Body of pancreas (tissue), 4 donors: Measurements from ENCODE around the gene NME3. TPM values are rescaled to one million over a fixed set of nuclear protein-coding genes. Genes with fewer than 3 reads are reported as not detected.

Experiments
- ATAC-seq: fragments of 150-250 bp; one replicate; pipeline ENCODE4 v1.9.1; 2016
- DNase-seq, 4 donors: peaks; one replicate each; pipeline ENCODE4 v3.0.0-alpha.2; 2019
- H3K27ac ChIP-seq, 4 donors: fragments of 200-600 bp; sonication (generic); 1 replicate in 3 of 4; 2 replicates in 1 of 4; pipeline versions ENCODE4 v1.5.1 to v1.6.1; 2016 to 2019; ENCODE audit warnings: mild to moderate bottlenecking in 1 of 4, mixed read lengths in 1 of 4, moderate library complexity in 1 of 4
- H3K27me3 ChIP-seq, 2 donors: fragments of 200-600 bp; sonication (generic); one replicate each; pipeline ENCODE4 v1.6.0; 2016; ENCODE audit warnings: mild to moderate bottlenecking in 1 of 2
- H3K36me3 ChIP-seq, 2 donors: fragments of 200-600 bp; sonication (generic); replicated peaks in 1 of 2; 2 replicates each; pipeline ENCODE4 v1.5.1; 2016; ENCODE audit warnings: low read depth in 2 of 2; ENCODE audit not compliant: insufficient read depth in 1 of 2
- H3K4me1 ChIP-seq: fragments of 200-600 bp; sonication (generic); one replicate; pipeline ENCODE4 v1.6.0; 2016
- H3K4me3 ChIP-seq, 2 donors: fragments of 200-600 bp; sonication (generic); 1 replicate in 1 of 2; 2 replicates in 1 of 2; pipeline ENCODE4 v1.5.1; 2016 to 2019
- H3K9me3 ChIP-seq, 3 donors: fragments of 200-600 bp; sonication (generic); 1 replicate in 2 of 3; 2 replicates in 1 of 3; pipeline ENCODE4 v1.5.1; 2016
- POLR2A ChIP-seq, 3 donors: fragments of 450-650 bp; IDR thresholded peaks; one replicate each; pipeline ENCODE4 v1.6.1; 2016; ENCODE audit warnings: antibody characterized with exemption in 3 of 3, mild to moderate bottlenecking in 2 of 3
- WGBS, 2 donors: methylation state at CpG; one replicate each; pipeline ENCODE4 v1.1.5; 2017; 5-methylcytosine and 5-hydroxymethylcytosine counted together
- intact Hi-C: fragments of 100-400 bp; cut with DNase I; formaldehyde crosslinking; loops from one replicate; pipeline ENCODE4 v1.15.1; 2023
- total RNA-seq, 2 donors: library from RNA; depleted of rRNA; stranded (reverse); fragments of >200 nt; gene quantifications; one replicate each; pipeline ENCODE4 v1.1.0, GENCODE V29; 2016
- TF ChIP-seq, protein P1 (sequence below), 7 experiments: fragments of 450-650 bp in 4 of 7; fragments of 200-600 bp in 3 of 7; sonication (generic) in 3 of 7; IDR thresholded peaks; one replicate each; pipeline ENCODE4 v1.5.1; 2016 to 2019; ENCODE audit warnings: antibody characterized with exemption in 7 of 7

NME3 gene
- total RNA-seq, 2 donors from 2014 or later, result 62.8 to 113 TPM

DNA sequence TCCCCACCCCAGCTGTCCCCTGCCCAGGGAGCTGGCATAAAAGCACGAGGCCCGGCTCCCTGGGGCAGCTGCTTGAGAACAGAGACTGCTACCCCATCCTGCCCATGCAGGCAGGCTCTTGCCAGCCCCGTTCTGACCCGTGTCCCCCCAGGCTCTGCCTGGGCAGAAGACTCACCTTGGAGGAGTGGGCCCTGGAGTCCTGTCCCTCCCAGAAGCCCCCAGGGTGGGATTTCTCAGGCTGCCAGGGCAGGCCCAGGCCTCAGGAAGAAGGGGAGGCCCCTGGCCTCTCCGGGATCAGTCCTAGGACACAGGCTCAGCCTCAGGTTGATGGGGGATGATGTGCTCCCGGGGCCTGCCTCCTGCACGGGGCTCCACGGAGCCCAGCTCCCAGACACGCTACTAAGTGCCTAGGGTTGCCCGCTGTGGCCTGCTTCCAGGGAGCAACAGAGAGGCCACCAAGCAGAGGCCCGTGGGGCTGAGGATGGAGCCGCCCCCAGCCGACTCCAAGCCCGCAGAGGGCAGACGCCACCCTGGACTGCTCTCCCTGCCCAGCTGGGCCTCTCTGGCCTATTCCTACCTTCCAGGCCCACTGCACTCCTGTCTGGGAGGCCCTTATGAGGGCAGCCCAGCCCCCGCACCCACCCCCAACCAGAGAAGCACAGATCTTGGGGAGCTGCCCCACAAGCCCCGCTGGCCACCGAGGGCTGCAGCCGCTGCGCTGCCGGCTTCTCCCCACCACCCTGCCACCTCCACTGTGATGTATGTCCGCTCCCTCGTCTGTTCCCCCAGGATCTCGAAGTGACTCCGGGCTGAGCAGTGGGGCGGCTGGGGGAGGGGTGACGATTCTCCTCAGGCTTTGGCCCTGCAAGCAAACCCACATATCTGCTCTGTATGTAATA is 1.7 kb downstream of the NME3 start:
- peak in 1 of 4 donors; percentile 19 for DNase-seq
- H3K4me3 ChIP-seq, result no peak overlapping the region
- WGBS, 2 donors, result 76 to 98% methylated on average over 8 to 26 of the region's 27 CpGs
- peaks cover 9 to 16% of the 10 kb centered on the region in 2 donors for H3K36me3 ChIP-seq
- H3K27me3 ChIP-seq, result no peaks in the 10 kb centered on the region
- intact Hi-C loops, result no loop called here
- TF ChIP-seq, protein P1, sequence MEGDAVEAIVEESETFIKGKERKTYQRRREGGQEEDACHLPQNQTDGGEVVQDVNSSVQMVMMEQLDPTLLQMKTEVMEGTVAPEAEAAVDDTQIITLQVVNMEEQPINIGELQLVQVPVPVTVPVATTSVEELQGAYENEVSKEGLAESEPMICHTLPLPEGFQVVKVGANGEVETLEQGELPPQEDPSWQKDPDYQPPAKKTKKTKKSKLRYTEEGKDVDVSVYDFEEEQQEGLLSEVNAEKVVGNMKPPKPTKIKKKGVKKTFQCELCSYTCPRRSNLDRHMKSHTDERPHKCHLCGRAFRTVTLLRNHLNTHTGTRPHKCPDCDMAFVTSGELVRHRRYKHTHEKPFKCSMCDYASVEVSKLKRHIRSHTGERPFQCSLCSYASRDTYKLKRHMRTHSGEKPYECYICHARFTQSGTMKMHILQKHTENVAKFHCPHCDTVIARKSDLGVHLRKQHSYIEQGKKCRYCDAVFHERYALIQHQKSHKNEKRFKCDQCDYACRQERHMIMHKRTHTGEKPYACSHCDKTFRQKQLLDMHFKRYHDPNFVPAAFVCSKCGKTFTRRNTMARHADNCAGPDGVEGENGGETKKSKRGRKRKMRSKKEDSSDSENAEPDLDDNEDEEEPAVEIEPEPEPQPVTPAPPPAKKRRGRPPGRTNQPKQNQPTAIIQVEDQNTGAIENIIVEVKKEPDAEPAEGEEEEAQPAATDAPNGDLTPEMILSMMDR (IDR thresholded peaks at IDR 0.05), result no peak
- no peak for TF ChIP-seq POLR2A (IDR thresholded peaks at IDR 0.05)
- H3K27ac ChIP-seq, result peak overlapping the region; percentile 61 to 96 (median 86)
- H3K9me3 ChIP-seq, result no peaks in the 10 kb centered on the region
- ATAC-seq, result no peak
- H3K4me1 ChIP-seq, result peaks cover 41% of the 10 kb centered on the region

DNA sequence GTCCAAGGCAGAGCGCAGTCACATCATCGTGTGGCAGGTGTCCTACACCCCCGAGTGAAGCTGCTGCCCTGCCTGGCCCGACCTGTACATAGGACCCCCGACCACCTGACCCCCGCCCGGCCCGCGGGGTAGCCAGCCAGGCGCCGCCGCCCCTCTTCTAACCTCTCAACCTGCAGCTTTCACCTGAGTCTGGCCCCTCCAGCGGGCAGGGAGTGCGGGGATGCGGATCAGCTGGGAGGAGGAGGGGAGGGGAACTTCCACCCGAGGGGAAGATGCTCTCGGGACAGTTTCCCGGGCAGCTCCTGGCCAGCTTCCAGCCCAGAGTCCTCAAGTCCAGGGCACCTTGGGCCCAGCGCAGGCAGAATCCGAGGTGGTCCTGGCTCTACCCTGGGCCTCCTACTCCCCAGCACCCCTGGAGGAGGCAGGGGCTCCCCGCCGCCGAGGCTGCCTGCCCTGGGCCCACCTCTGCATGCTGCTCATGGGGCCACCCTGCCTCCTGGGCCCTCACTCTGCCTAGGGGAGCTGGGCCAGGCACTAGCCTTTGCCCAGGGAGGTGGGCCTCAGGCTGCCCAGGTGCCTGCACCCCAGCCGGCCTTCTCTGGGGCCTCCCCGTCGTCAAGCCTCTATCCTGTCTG is 2.5 kb downstream of the NME3 start:
- Histone ChIP-seq H3K27ac (peak overlapping the region in 1 of 4 donors; percentile 12), H3K36me3 (peaks cover 9 to 22% of the 10 kb centered on the region in 2 donors), H3K4me1 (peaks cover 33% of the 10 kb centered on the region), H3K27me3 (no peaks in the 10 kb centered on the region), H3K4me3 (no peak overlapping the region), H3K9me3 (no peaks in the 10 kb centered on the region)
- WGBS, 2 donors, result 88% methylated on average over 26 of the region's 26 CpGs; no CpG with 5 or more reads in 1 of the 2 donors
- ATAC-seq (no peak), DNase-seq (peak in 1 of 4 donors; percentile 28)
- intact Hi-C loops, result no loop called here
- TF ChIP-seq POLR2A (IDR thresholded peaks at IDR 0.05), result no peak
- TF ChIP-seq, protein P1 (IDR thresholded peaks at IDR 0.05), result no peak

DNA sequence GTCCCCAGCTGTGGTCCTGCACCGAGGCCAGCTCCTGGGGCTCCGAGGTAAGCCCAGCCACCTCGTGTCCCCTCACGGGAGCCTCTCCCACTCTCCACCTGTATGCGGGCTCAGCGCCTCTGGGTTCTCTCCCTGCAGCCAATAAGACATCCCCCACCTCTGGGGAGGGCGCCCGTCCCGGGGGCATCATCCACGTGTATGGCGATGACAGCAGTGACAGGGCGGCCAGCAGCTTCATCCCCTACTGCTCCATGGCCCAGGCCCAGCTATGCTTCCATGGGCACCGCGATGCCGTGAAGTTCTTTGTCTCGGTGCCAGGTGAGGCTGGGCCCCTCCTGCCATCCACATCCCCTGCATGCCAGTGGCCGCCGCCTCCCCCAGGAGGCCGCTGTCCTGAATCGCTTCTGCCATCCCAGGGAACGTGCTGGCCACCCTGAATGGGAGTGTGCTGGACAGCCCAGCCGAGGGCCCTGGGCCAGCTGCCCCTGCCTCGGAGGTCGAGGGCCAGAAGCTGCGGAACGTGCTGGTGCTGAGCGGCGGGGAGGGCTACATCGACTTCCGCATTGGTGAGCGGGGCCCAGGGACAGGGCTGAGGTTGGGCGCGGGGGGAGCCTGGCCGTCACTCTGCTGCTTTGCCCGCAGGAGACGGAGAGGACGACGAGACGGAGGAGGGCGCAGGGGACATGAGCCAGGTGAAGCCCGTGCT is 3.1 kb downstream of the NME3 start:
- DNase-seq (no peak), ATAC-seq (no peak)
- intact Hi-C loops, result no loop called here
- Histone ChIP-seq H3K36me3 (peaks cover 9 to 22% of the 10 kb centered on the region in 2 donors), H3K9me3 (no peaks in the 10 kb centered on the region), H3K27me3 (no peaks in the 10 kb centered on the region), H3K27ac (no peak overlapping the region), H3K4me3 (no peak overlapping the region), H3K4me1 (peaks cover 29% of the 10 kb centered on the region)
- 90 to 93% methylated on average over 22 to 40 of the region's 41 CpGs for WGBS, 2 donors
- TF ChIP-seq POLR2A (IDR thresholded peaks at IDR 0.05), result no peak
- TF ChIP-seq, protein P1 (IDR thresholded peaks at IDR 0.05), result no peak

DNA sequence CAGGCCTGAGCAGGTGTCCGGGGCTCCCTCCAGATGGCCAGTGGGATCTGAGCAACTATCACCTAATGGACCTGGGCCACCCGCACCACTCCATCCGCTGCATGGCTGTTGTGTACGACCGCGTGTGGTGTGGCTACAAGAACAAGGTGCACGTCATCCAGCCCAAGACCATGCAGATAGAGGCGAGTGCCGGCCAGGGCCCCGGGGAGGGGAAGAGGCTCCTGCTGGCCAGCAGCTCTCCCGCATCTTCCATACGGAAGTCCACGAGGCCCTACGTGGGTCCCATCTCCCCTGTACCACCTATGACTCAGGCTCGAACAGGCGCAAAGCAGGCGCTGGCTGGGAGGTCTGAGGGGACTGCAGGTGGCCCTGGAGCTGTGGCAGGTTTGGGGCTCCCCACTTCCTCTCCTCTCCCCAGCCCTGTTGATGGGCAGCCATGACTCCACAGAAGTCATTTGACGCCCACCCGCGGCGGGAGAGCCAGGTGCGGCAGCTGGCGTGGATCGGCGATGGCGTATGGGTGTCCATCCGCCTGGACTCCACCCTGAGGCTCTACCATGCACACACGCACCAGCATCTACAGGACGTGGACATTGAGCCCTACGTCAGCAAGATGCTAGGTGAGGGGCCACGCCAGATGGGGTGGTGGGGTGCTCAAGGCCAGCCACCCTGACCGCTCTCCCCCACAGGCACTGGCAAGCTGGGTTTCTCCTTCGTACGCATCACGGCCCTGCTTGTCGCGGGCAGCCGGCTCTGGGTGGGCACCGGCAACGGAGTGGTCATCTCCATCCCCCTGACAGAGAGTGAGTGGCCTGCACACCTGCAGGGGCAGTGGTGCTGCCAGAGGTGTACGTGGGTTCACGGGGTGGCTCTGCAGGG is 4.0 kb downstream of the NME3 start:
- Histone ChIP-seq H3K27me3 (no peaks in the 10 kb centered on the region), H3K27ac (no peak overlapping the region), H3K9me3 (no peaks in the 10 kb centered on the region), H3K4me3 (no peak overlapping the region), H3K4me1 (peaks cover 27% of the 10 kb centered on the region), H3K36me3 (peaks cover 12 to 22% of the 10 kb centered on the region in 2 donors)
- DNase-seq, result no peak
- 91 to 92% methylated on average over 11 to 34 of the region's 42 CpGs for WGBS, 2 donors
- TF ChIP-seq, protein P1 (IDR thresholded peaks at IDR 0.05), result no peak
- TF ChIP-seq POLR2A (IDR thresholded peaks at IDR 0.05), result no peak
- intact Hi-C loops, result no loop called here
- no peak for ATAC-seq
